ENCODE measurements around the gene PRPSAP1. TPM values are rescaled to one million over a fixed set of nuclear protein-coding genes. Genes with fewer than 3 reads are reported as not detected.

Gene PRPSAP1
- polyA plus RNA-seq (2013, experiment 1 of 2) = 51.3 TPM
- 47.7 TPM for polyA plus RNA-seq (2013, experiment 2 of 2)

DNA sequence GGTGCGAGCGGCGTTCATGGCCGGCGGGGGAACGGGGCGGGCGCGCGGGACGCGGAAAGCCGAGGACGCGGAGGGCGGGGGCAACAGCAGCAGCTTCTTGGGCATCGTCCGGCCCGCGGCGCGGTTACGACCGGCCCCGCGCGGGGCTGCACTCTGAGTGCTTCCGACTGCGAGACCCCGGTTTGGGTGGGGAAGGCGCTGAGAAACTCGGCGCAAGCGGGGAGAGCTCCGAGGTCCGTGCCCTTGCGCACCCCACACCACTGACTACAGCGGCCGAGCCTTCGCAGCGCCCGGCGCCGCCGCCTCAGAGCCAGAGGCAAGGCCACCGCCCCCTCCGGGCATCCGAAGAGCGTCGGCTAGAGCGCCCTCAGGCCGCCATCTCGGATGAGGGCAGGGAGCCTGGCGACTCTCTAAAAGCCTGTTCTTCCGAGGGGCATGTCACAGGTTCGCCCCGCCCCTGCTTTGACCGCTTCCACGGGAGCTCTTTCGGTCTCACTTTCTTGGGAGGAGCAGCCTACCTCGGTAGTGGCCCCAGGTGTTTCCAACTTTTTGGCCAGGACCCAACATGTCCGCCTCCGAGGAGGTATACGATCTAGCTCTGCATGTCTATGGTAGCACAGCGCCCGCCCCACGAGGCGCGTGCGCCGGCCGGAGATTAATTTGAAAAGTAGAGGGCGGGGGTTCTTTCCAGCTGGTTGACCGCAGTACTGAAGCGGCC lies at the start of gene PRPSAP1:
Gene PRPSAP1, minus strand, starts transcription at position 318 of the 718 bp plus-strand sequence. Its CDS starts 213 bp downstream, at position 105.
- Histone ChIP-seq H3K79me1 (ENCODE audit: low read depth, low read length) (peaks cover 3% of the 10 kb centered on the region), H3K18ac (ENCODE audit: low read length) (peak within 1 kb of the TSS; percentile 96), H3K4ac (ENCODE audit: low read length) (peak within 1 kb of the TSS; percentile 76), H3K23ac (ENCODE audit: low read depth, low read length, poor library complexity) (peak within 1 kb of the TSS; percentile 99), H4K8ac (ENCODE audit: low read depth, low read length) (no peak within 1 kb of the TSS), H3K9me3 (replicated peaks in 1 of 2; ENCODE audit: control insufficient read depth in 2 of 2, insufficient read depth in 1 of 2, low read depth in 1 of 2, low read length in 2 of 2) (no peaks in the 10 kb centered on the region), H3K27ac (replicated peaks; ENCODE audit: low read length) (peak within 1 kb of the TSS; percentile 79), H3K36me3 (replicated peaks in 1 of 2; ENCODE audit: control insufficient read depth in 2 of 2, insufficient read depth in 2 of 2, low read length in 2 of 2) (peaks cover 0 to 9% of the 10 kb centered on the region in 2 donors), H3K4me1 (ENCODE audit: control insufficient read depth in 2 of 2, insufficient read depth in 1 of 2, low read depth in 1 of 2, low read length in 2 of 2) (peaks cover 6% of the 10 kb centered on the region in 2 donors), H2AFZ (ENCODE audit: low read length) (peak within 1 kb of the TSS; percentile 93), H3K9ac (ENCODE audit: low read depth, low read length, poor library complexity) (peak within 1 kb of the TSS; percentile 87), H2BK15ac (ENCODE audit: low read length) (peak within 1 kb of the TSS; percentile 96), H4K91ac (ENCODE audit: low read depth, low read length, poor library complexity) (no peak within 1 kb of the TSS), H3K27me3 (ENCODE audit: control insufficient read depth in 3 of 3, insufficient read depth in 3 of 3, low read depth in 1 of 3, low read length in 3 of 3) (peaks cover 0 to 2% (median 0%) of the 10 kb centered on the region in 3 experiments), H2BK120ac (ENCODE audit: low read depth, low read length) (no peak within 1 kb of the TSS), H3K4me3 (ENCODE audit: low read length in 2 of 2) (peak within 1 kb of the TSS; percentile 87 to 92), H2AK5ac (ENCODE audit: low read depth, low read length) (peak within 1 kb of the TSS; percentile 48), H3K4me2 (ENCODE audit: insufficient read depth, low read length, poor library complexity, severe bottlenecking) (peak within 1 kb of the TSS; percentile 98), H2BK5ac (ENCODE audit: low read length) (peak within 1 kb of the TSS; percentile 94), H2BK12ac (ENCODE audit: low read length) (no peak within 1 kb of the TSS), H3K14ac (ENCODE audit: low read length) (peak within 1 kb of the TSS; percentile 97)
- DNase-seq (ENCODE audit: low spot score) = peak; percentile 92
- no CpG with 5 or more reads among the region's 75 CpGs for WGBS, 2 donors (ENCODE audit: extremely low coverage in 2 of 2, insufficient read length in 2 of 2, insufficient replicate concordance in 1 of 2)

DNA sequence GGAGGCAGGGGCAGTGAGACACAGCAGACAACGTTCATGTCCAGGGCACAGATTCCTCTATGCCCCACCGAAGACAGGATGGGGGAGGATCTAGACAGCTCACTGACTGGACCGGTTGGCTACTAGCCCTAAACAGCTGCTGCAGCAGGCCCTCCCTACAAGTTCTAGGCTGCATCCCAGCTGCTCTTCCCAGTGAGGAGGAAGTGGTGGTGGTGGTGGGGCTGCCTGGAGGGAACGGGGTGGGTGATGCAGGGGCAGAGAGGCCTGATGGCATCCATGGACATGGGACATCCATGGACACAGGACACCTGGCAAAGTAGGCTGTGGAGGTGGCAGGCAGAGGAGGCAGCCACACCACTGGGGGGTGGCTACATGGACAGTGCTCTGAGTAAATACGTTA lies 49.0 kb upstream of the PRPSAP1 start:
- Histone ChIP-seq H2AFZ (ENCODE audit: low read length) (no peak overlapping the region), H3K4me3 (ENCODE audit: low read length in 2 of 2) (peak overlapping the region in 1 of 2 donors; percentile 18), H2BK120ac (ENCODE audit: low read depth, low read length) (no peak overlapping the region), H2BK5ac (ENCODE audit: low read length) (no peak overlapping the region), H3K4me1 (ENCODE audit: control insufficient read depth in 2 of 2, insufficient read depth in 1 of 2, low read depth in 1 of 2, low read length in 2 of 2) (no peaks in the 10 kb centered on the region), H3K9ac (ENCODE audit: low read depth, low read length, poor library complexity) (no peak overlapping the region), H3K27me3 (ENCODE audit: control insufficient read depth in 3 of 3, insufficient read depth in 3 of 3, low read depth in 1 of 3, low read length in 3 of 3) (peaks cover 0 to 2% (median 0%) of the 10 kb centered on the region in 3 experiments), H4K8ac (ENCODE audit: low read depth, low read length) (no peak overlapping the region), H4K91ac (ENCODE audit: low read depth, low read length, poor library complexity) (no peak overlapping the region), H2BK15ac (ENCODE audit: low read length) (no peak overlapping the region), H3K14ac (ENCODE audit: low read length) (peak overlapping the region; percentile 58), H3K4me2 (ENCODE audit: insufficient read depth, low read length, poor library complexity, severe bottlenecking) (no peak overlapping the region), H3K9me3 (replicated peaks in 1 of 2; ENCODE audit: control insufficient read depth in 2 of 2, insufficient read depth in 1 of 2, low read depth in 1 of 2, low read length in 2 of 2) (no peaks in the 10 kb centered on the region), H2BK12ac (ENCODE audit: low read length) (no peak overlapping the region), H3K23ac (ENCODE audit: low read depth, low read length, poor library complexity) (no peak overlapping the region), H2AK5ac (ENCODE audit: low read depth, low read length) (no peak overlapping the region), H3K79me1 (ENCODE audit: low read depth, low read length) (peaks cover 6% of the 10 kb centered on the region), H3K27ac (replicated peaks; ENCODE audit: low read length) (no peak overlapping the region), H3K18ac (ENCODE audit: low read length) (no peak overlapping the region), H3K4ac (ENCODE audit: low read length) (no peak overlapping the region), H3K36me3 (replicated peaks in 1 of 2; ENCODE audit: control insufficient read depth in 2 of 2, insufficient read depth in 2 of 2, low read length in 2 of 2) (peaks cover 59 to 86% of the 10 kb centered on the region in 2 donors)
- DNase-seq (ENCODE audit: low spot score) = no peak
- WGBS, 2 donors (ENCODE audit: extremely low coverage in 2 of 2, insufficient read length in 2 of 2, insufficient replicate concordance in 1 of 2) = no CpG with 5 or more reads among the region's 5 CpGs

- Histone ChIP-seq H3K4me1 (ENCODE audit: control insufficient read depth in 2 of 2, insufficient read depth in 1 of 2, low read depth in 1 of 2, low read length in 2 of 2) (no peaks in the 10 kb centered on the region), H2AK5ac (ENCODE audit: low read depth, low read length) (no peak overlapping the region), H3K14ac (ENCODE audit: low read length) (no peak overlapping the region), H3K4me2 (ENCODE audit: insufficient read depth, low read length, poor library complexity, severe bottlenecking) (no peak overlapping the region), H4K91ac (ENCODE audit: low read depth, low read length, poor library complexity) (no peak overlapping the region), H3K79me1 (ENCODE audit: low read depth, low read length) (peaks cover 2% of the 10 kb centered on the region), H2AFZ (ENCODE audit: low read length) (no peak overlapping the region), H3K27ac (replicated peaks; ENCODE audit: low read length) (no peak overlapping the region), H2BK120ac (ENCODE audit: low read depth, low read length) (no peak overlapping the region), H2BK5ac (ENCODE audit: low read length) (peak overlapping the region; percentile 47), H2BK12ac (ENCODE audit: low read length) (no peak overlapping the region), H3K27me3 (ENCODE audit: control insufficient read depth in 3 of 3, insufficient read depth in 3 of 3, low read depth in 1 of 3, low read length in 3 of 3) (peaks cover 0 to 2% (median 0%) of the 10 kb centered on the region in 3 experiments), H4K8ac (ENCODE audit: low read depth, low read length) (no peak overlapping the region), H3K9ac (ENCODE audit: low read depth, low read length, poor library complexity) (no peak overlapping the region), H3K9me3 (replicated peaks in 1 of 2; ENCODE audit: control insufficient read depth in 2 of 2, insufficient read depth in 1 of 2, low read depth in 1 of 2, low read length in 2 of 2) (no peaks in the 10 kb centered on the region), H3K23ac (ENCODE audit: low read depth, low read length, poor library complexity) (peak overlapping the region; percentile 44), H3K4ac (ENCODE audit: low read length) (no peak overlapping the region), H3K36me3 (replicated peaks in 1 of 2; ENCODE audit: control insufficient read depth in 2 of 2, insufficient read depth in 2 of 2, low read length in 2 of 2) (peaks cover 72 to 91% of the 10 kb centered on the region in 2 donors), H2BK15ac (ENCODE audit: low read length) (no peak overlapping the region), H3K18ac (ENCODE audit: low read length) (no peak overlapping the region), H3K4me3 (ENCODE audit: low read length in 2 of 2) (no peak overlapping the region)
- no peak for DNase-seq (ENCODE audit: low spot score)
- WGBS, 2 donors (ENCODE audit: extremely low coverage in 2 of 2, insufficient read length in 2 of 2, insufficient replicate concordance in 1 of 2) = no CpG with 5 or more reads among the region's 33 CpGs
Measured at GRCh38 chr17:76399175-76400172, 45.8 kb upstream of the PRPSAP1 start.

Measured in neuronal stem cell (in vitro differentiated cells).